Measurements from ENCODE around the gene LPAR1. TPM values are rescaled to one million over a fixed set of nuclear protein-coding genes. Genes with fewer than 3 reads are reported as not detected.

The LPAR1 gene
- polyA plus RNA-seq, 3 donors, result 15.1 to 18.1 (median 17.5) TPM

DNA sequence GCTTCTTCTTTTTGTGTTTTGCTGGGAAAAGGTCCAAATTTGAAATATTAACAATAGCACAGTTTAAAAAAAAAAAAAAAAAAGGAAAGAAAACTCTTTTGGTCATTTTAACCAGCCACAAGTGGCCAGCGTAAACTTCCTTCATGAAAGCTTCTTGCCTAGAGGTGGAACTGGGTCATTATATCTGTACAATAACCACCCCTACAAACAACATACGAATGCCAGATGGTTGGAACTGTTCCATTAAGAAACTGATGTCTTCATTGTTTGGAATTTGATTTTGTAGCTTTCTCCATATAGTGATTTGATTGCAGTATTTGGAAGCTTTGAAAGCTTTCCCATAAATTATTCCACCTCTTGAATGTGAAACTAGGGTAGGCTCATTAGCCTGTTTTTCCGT lies 18.3 kb upstream of the LPAR1 start:
- no peak overlapping the region for H2AFZ ChIP-seq (ENCODE audit: insufficient read depth, low read depth, low read length, poor library complexity, severe bottlenecking)
- no peaks in the 10 kb centered on the region for H3K9me3 ChIP-seq (replicated peaks in 1 of 2; ENCODE audit: control insufficient read depth in 1 of 2, insufficient read depth in 1 of 2, low read length in 2 of 2)
- Mint-ChIP-seq H3K27me3 (ENCODE audit: low read depth in 3 of 3) (peaks cover 1 to 3% (median 1%) of the 10 kb centered on the region in 3 donors), H3K36me3 (no peaks in the 10 kb centered on the region), H3K4me1 (peaks cover 6% of the 10 kb centered on the region), H3K27ac (no peak overlapping the region), H3K9me3 (peaks cover 0 to 11% (median 6%) of the 10 kb centered on the region in 7 donors), H3K4me3 (no peak overlapping the region)
- no peaks in the 10 kb centered on the region for H3K4me1 ChIP-seq (ENCODE audit: control insufficient read depth in 1 of 2, insufficient read depth in 2 of 2, low read length in 2 of 2)
- no peak overlapping the region for H3K4me2 ChIP-seq (replicated peaks; ENCODE audit: extremely low read depth, low read length, poor library complexity, severe bottlenecking)
- no peaks in the 10 kb centered on the region for H4K20me1 ChIP-seq (ENCODE audit: insufficient read depth, low read length)
- no peaks in the 10 kb centered on the region for H3K36me3 ChIP-seq (replicated peaks in 1 of 2; ENCODE audit: control insufficient read depth in 1 of 2, insufficient read depth in 2 of 2, low read length in 2 of 2)
- no CpG with 5 or more reads among the region's 3 CpGs for WGBS (ENCODE audit: insufficient coverage)
- no peak for DNase-seq
- H3K4me3 ChIP-seq (replicated peaks in 1 of 3; ENCODE audit: low read depth in 2 of 3, low read length in 3 of 3), result no peak overlapping the region
- no peaks in the 10 kb centered on the region for H3K27me3 ChIP-seq (ENCODE audit: control insufficient read depth in 2 of 2, insufficient read depth in 2 of 2, low read length in 2 of 2)
- TF ChIP-seq, protein P1, sequence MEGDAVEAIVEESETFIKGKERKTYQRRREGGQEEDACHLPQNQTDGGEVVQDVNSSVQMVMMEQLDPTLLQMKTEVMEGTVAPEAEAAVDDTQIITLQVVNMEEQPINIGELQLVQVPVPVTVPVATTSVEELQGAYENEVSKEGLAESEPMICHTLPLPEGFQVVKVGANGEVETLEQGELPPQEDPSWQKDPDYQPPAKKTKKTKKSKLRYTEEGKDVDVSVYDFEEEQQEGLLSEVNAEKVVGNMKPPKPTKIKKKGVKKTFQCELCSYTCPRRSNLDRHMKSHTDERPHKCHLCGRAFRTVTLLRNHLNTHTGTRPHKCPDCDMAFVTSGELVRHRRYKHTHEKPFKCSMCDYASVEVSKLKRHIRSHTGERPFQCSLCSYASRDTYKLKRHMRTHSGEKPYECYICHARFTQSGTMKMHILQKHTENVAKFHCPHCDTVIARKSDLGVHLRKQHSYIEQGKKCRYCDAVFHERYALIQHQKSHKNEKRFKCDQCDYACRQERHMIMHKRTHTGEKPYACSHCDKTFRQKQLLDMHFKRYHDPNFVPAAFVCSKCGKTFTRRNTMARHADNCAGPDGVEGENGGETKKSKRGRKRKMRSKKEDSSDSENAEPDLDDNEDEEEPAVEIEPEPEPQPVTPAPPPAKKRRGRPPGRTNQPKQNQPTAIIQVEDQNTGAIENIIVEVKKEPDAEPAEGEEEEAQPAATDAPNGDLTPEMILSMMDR (IDR thresholded peaks at IDR 0.05), result no peak
- intact Hi-C loops (cut with micrococcal nuclease), result no loop called here
- no peaks in the 10 kb centered on the region for H3K79me2 ChIP-seq (ENCODE audit: insufficient read depth, low read length)
- no peak overlapping the region for H3K27ac ChIP-seq (ENCODE audit: low read depth in 1 of 2, low read length in 2 of 2)
- H3K9ac ChIP-seq (ENCODE audit: insufficient read depth, low read length, poor library complexity, severe bottlenecking), result no peak overlapping the region

DNA sequence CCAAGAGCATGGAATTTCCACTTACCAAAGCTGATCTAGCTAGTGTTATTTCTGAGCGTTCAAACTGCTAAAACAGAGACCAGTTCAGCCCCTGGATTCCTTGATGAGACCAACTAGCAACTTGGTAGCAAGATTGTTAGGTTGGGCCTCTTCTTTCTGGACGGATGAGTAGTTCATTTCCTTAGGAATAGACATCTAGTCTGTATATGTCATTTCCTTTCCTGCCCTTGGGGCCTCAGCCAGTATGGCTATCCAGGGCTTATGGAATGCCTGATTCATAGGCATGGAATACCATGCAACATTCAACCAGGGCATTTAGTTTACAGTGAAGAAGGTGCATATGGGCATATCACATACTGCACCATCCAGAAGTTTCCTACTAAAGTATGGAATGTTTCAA lies 14.5 kb upstream of the LPAR1 start:
- Histone ChIP-seq H3K27ac (ENCODE audit: low read depth in 1 of 2, low read length in 2 of 2) (no peak overlapping the region), H3K79me2 (ENCODE audit: insufficient read depth, low read length) (no peaks in the 10 kb centered on the region), H3K27me3 (ENCODE audit: control insufficient read depth in 2 of 2, insufficient read depth in 2 of 2, low read length in 2 of 2) (no peaks in the 10 kb centered on the region), H3K9ac (ENCODE audit: insufficient read depth, low read length, poor library complexity, severe bottlenecking) (no peak overlapping the region), H3K36me3 (replicated peaks in 1 of 2; ENCODE audit: control insufficient read depth in 1 of 2, insufficient read depth in 2 of 2, low read length in 2 of 2) (no peaks in the 10 kb centered on the region), H2AFZ (ENCODE audit: insufficient read depth, low read depth, low read length, poor library complexity, severe bottlenecking) (no peak overlapping the region), H3K9me3 (replicated peaks in 1 of 2; ENCODE audit: control insufficient read depth in 1 of 2, insufficient read depth in 1 of 2, low read length in 2 of 2) (no peaks in the 10 kb centered on the region), H4K20me1 (ENCODE audit: insufficient read depth, low read length) (no peaks in the 10 kb centered on the region), H3K4me3 (replicated peaks in 1 of 3; ENCODE audit: low read depth in 2 of 3, low read length in 3 of 3) (no peak overlapping the region), H3K4me2 (replicated peaks; ENCODE audit: extremely low read depth, low read length, poor library complexity, severe bottlenecking) (no peak overlapping the region), H3K4me1 (ENCODE audit: control insufficient read depth in 1 of 2, insufficient read depth in 2 of 2, low read length in 2 of 2) (no peaks in the 10 kb centered on the region)
- intact Hi-C loops (cut with micrococcal nuclease), result no loop called here
- Mint-ChIP-seq H3K36me3 (no peaks in the 10 kb centered on the region), H3K4me1 (peaks cover 6% of the 10 kb centered on the region), H3K27ac (no peak overlapping the region), H3K9me3 (peaks cover 0 to 4% (median 1%) of the 10 kb centered on the region in 7 donors), H3K27me3 (ENCODE audit: low read depth in 3 of 3) (peaks cover 0 to 3% (median 0%) of the 10 kb centered on the region in 3 donors), H3K4me3 (no peak overlapping the region)
- DNase-seq, result no peak
- TF ChIP-seq, protein P1 (IDR thresholded peaks at IDR 0.05), result no peak
- 100% methylated on average over 2 of the region's 2 CpGs for WGBS (ENCODE audit: insufficient coverage)
